ENCODE results near the gene DHH. TPM values are rescaled to one million over a fixed set of nuclear protein-coding genes. Genes with fewer than 3 reads are reported as not detected.
A peak's percentile ranks its signal among the peaks of the same experiment; 100 is the strongest.

DHH gene
- total and polyA plus RNA-seq, 9 of the 15 experiments (the other 6 are each of a cell fraction or from before 2014, with no cell fraction given) = 0.07 to 2.6 (median 0.54) TPM

GRCh38 chr12:49069507-49070346 lies 24.9 kb downstream of the DHH start, which contains the start of gene RHEBL1 (continued):
- no peak for TF ChIP-seq TEAD2 (tag; IDR thresholded peaks at IDR 0.05)
- TF ChIP-seq FOXK2 (conservative IDR thresholded peaks at IDR 0.05 in 1 of 2, IDR thresholded peaks at IDR 0.05 in 1 of 2; ENCODE audit: low read depth in 2 of 2) = peak; percentile 98 to 99
- TF ChIP-seq, protein P1, sequence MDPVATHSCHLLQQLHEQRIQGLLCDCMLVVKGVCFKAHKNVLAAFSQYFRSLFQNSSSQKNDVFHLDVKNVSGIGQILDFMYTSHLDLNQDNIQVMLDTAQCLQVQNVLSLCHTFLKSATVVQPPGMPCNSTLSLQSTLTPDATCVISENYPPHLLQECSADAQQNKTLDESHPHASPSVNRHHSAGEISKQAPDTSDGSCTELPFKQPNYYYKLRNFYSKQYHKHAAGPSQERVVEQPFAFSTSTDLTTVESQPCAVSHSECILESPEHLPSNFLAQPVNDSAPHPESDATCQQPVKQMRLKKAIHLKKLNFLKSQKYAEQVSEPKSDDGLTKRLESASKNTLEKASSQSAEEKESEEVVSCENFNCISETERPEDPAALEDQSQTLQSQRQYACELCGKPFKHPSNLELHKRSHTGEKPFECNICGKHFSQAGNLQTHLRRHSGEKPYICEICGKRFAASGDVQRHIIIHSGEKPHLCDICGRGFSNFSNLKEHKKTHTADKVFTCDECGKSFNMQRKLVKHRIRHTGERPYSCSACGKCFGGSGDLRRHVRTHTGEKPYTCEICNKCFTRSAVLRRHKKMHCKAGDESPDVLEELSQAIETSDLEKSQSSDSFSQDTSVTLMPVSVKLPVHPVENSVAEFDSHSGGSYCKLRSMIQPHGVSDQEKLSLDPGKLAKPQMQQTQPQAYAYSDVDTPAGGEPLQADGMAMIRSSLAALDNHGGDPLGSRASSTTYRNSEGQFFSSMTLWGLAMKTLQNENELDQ (CRISPR knock-in tag; IDR thresholded peaks at IDR 0.05; ENCODE audit: borderline replicate concordance) = no peak
- TF ChIP-seq PHF8 (IDR thresholded peaks at IDR 0.05; ENCODE audit: borderline replicate concordance, low read length) = peak; percentile 72; the same call in 1 of the 2 replicates
- no peak for TF ChIP-seq STAT5A (IDR thresholded peaks at IDR 0.05; ENCODE audit: borderline replicate concordance, low read length)
- TF ChIP-seq ZBTB8A (IDR thresholded peaks at IDR 0.05; ENCODE audit: partially characterized antibody) = no peak
- TF ChIP-seq ZZZ3 (IDR thresholded peaks at IDR 0.05) = no peak
- peak; percentile 99 for TF ChIP-seq MNT (conservative IDR thresholded peaks at IDR 0.05)
- no peak for TF ChIP-seq STAG1 (CRISPR knock-in tag; IDR thresholded peaks at IDR 0.05; ENCODE audit: borderline replicate concordance)
- TF ChIP-seq SAFB2 (IDR thresholded peaks at IDR 0.05; ENCODE audit: borderline replicate concordance, low read depth, low read length, severe bottlenecking) = no peak
- TF ChIP-seq ZBTB43 (CRISPR knock-in tag; IDR thresholded peaks at IDR 0.05) = no peak
- no peak for TF ChIP-seq EZH2 (IDR thresholded peaks at IDR 0.05; ENCODE audit: borderline replicate concordance, low read depth, low read length)
- no peak for TF ChIP-seq U2AF2 (optimal IDR thresholded peaks at IDR 0.05; ENCODE audit: low read depth, low read length)
- TF ChIP-seq ARID3A (IDR thresholded peaks at IDR 0.05; ENCODE audit: borderline replicate concordance, low read depth, low read length) = no peak
- TF ChIP-seq, protein P2, sequence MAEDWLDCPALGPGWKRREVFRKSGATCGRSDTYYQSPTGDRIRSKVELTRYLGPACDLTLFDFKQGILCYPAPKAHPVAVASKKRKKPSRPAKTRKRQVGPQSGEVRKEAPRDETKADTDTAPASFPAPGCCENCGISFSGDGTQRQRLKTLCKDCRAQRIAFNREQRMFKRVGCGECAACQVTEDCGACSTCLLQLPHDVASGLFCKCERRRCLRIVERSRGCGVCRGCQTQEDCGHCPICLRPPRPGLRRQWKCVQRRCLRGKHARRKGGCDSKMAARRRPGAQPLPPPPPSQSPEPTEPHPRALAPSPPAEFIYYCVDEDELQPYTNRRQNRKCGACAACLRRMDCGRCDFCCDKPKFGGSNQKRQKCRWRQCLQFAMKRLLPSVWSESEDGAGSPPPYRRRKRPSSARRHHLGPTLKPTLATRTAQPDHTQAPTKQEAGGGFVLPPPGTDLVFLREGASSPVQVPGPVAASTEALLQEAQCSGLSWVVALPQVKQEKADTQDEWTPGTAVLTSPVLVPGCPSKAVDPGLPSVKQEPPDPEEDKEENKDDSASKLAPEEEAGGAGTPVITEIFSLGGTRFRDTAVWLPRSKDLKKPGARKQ (CRISPR knock-in tag; IDR thresholded peaks at IDR 0.05) = no peak
- TF ChIP-seq NFE2 (IDR thresholded peaks at IDR 0.05; ENCODE audit: low read depth) = no peak; the same call in 1 of the 2 replicates
- TF ChIP-seq BHLHE40 (IDR thresholded peaks at IDR 0.05; ENCODE audit: low read length) = peak; percentile 89
